A549 (cell line): Measurements from ENCODE around the gene CEP112.

Experiments
- CTCF ChIP-seq: fragments of >200 bp; sonication (Bioruptor Twin); formaldehyde crosslinking; IDR thresholded peaks from 3 replicates; pipeline ENCODE4 v1.5.1; 2016
- E2F6 ChIP-seq: IDR thresholded peaks from 2 replicates; pipeline ENCODE4 v1.6.1; 2012; ENCODE audit warnings: low read depth, borderline replicate concordance
- ELK1 ChIP-seq: fragments of 150-350 bp; IDR thresholded peaks from 2 replicates; pipeline ENCODE4 v1.6.1; 2014; ENCODE audit warnings: low read depth, mild to moderate bottlenecking, low read length
- EP300 ChIP-seq, 2 experiments: fragments of >200 bp; sonication (Bioruptor Twin); formaldehyde crosslinking; IDR thresholded peaks; 2 replicates in 1 of 2; 3 replicates in 1 of 2; pipeline ENCODE4 v1.6.1; 2016 to 2017
- MAX ChIP-seq: IDR thresholded peaks from 2 replicates; pipeline ENCODE4 v1.6.1; 2012
- NR3C1 ChIP-seq: fragments of >200 bp; sonication (Bioruptor Twin); formaldehyde crosslinking; IDR thresholded peaks from 3 replicates; pipeline ENCODE4 v1.6.1; 2017

- TF ChIP-seq CTCF = no peak
- TF ChIP-seq MAX = no peak
- TF ChIP-seq E2F6 = no peak
- TF ChIP-seq EP300 (IDR thresholded peaks at IDR 0.05) = no peak
- TF ChIP-seq NR3C1 = no peak
- TF ChIP-seq ELK1 = no peak
Measured at GRCh38 chr17:65763786-65764185, 428.1 kb downstream of the CEP112 start.
